LoVo (cell line): ENCODE results near the gene GRM8.
"Not testable (repeated sequence)": the region's sequence is repeated elsewhere in the genome, so short reads cannot be mapped to it uniquely, and the experiment has no call there.

ENCODE experiments used
- DNase-seq: peaks from one replicate; pipeline ENCODE4 v3.0.0-alpha.2; 2016; ENCODE audit warnings: low spot score

Gene GRM8

GRCh38 chr7:126716321-126716720 lies 536.4 kb downstream of the GRM8 start:
- DNase-seq, result no peak

DNA sequence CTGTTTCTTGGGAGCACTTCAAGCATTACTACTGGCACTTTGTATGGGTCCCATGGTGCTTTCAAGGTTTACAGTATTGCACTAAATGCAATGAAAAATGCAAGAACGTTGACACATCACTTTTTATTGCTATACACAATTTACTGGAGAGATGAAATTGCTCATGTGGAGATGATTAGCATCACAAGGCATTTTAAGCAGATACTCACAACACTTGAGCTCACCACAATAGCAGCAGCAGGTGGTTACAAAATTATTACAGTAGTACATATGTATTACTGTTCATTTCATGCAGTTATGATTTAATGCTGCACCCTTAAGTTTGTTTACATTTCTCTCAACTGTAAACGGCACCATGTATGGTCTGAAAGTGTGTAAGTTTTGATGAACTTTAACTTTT lies 537.7 kb downstream of the GRM8 start:
- no peak for DNase-seq

DNA sequence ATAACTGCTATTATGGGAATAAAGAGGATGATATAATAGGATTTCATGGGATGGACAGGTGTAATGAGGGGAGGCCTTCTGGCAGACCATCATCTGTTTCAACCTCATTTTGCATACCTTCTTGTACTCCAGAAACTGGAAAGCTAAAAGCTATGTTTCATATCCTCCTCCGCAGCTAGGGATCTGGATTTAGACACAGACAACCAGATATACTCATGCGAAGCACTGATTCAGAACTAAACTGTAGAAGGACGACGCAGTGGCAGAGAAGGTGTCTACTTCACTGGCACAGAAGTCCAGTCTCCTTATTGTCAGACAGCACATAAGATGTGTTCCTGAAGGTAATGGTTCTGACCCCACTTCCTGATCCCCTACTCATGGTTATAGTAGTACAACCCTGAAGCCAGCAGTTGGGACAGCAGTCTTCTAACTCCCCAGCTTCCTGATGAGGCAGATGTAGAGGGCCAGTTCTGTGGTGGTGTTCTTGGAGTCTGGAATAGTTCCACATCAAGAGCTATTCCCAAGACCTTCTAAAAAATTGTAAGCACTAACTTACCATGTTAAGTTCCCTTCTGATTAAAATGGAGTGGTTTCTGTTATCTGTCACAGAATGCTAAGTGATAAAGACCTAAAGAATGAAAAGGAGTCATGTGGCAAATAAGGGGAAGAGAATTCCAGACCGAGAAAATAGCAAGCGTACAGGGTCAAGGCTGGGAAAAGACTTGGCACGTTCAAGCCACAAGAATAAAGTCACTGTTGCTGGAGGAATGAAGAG lies 550.3 kb downstream of the GRM8 start:
- DNase-seq, result no peak

DNA sequence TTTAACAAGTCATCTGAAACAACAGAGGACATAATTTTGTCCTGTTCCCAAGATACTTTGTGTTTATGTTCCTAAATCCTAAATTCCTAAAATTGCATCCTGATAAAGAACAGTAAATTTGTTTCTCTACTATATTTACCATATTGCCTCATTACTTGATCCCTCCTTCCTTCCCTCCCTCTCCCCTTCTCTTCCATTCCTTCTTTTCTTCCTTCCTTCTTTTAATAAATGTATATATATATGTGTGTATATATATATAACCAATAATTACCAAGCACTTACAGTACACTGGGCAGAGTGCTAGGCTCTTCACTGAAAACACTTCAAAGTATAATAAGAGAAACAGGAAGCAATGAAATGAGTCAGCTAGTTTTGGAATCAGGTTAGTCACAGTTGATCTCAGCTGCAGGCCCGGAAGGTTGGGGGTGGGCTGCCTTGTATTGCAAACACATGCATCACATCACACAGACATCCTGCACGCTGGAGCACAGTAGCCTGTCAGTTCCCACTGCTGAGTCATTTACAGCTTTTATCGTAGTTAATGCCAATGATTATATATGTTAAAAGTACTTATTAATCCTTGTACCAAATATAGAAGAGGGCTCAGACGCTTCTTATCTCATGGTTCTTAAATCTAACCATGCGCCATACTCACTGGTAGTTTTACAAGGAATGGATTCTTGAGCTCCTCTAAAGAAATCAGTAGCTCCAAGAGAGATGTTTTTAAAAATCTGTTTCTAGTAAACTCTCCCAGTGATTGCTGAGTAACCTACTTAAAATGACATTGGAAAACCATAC lies 551.7 kb downstream of the GRM8 start:
- peak; percentile 34 for DNase-seq

GRCh38 chr7:126699707-126700106 lies 553.0 kb downstream of the GRM8 start:
- no peak for DNase-seq

GRCh38 chr7:126698909-126699308 lies 553.8 kb downstream of the GRM8 start:
- DNase-seq, result no peak

DNA sequence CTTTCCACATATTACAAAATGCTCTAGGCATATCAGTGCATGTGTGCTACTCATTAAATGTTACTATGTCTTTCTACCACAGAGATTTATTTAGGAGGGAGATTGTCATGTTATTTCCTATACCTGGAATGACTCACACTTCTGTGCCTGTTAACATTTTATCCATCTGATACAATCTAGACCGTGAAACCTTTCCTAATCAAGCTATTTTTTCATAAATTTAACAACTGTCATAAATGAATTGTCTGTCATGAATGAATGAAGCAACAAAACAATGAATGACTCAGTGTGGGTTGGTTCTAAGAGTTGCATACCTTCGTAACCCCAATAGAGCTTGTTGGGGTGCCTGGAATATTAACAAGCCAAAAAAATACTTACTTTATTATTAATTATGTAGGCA lies 554.3 kb downstream of the GRM8 start:
- DNase-seq, result no peak

DNA sequence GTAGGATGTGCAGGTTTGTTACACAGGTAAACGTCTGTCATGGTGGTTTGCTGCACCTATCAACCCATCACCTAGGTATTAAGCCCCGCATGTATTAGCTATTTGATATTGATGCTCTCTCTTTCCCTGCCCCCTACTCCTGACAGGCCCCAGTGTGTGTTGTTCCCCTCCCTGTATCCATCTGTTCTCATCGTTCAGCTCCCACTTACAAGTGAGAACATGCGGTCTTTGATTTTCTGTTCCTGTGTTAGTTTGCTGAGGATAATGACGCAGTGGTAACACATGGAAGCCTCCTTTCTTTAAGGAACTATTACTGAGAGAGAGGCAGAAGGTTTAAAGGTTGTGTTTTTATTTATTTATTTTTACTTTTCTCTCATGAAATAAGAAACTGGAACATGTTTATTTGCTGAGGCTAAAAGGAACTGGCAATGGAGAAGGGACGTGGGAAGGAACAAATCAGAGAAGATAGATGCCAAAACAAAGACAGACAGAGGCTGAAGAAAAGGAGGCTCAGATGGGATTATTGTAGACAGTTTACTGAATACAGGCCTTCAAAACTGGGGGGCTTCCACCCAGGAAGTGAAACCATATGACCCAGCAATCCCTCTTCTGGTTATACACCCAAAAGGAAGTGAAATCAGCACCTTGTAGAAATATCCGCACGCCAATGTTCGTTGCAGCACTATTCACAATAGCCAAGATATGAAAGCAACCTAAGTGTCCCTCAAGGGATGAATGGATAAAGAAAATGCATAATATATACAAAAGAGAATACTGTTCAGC lies 556.3 kb downstream of the GRM8 start:
- DNase-seq, result no peak

GRCh38 chr7:126690848-126691751 lies 561.6 kb downstream of the GRM8 start:
- DNase-seq, result no peak

DNA sequence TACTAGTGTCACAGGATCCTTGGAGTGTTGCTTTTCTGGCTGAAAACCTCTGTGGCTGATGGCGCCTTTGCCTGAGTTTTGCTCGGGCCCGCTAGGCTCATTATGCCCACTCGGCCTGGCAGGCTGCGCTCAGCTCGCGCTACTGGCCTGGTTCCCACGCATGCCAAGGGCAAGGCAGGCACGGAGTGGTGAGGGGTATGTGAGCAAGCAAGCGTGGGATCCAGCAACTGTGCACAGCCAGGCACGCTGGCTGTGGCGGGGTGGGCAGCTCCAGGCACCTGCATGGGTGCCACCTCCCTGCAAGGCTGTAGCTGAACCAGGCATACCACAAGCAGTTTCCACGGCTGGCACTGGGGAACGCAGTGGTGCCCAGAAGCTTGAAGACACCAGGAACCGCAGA lies 562.6 kb downstream of the GRM8 start:
- DNase-seq, result no peak

DNA sequence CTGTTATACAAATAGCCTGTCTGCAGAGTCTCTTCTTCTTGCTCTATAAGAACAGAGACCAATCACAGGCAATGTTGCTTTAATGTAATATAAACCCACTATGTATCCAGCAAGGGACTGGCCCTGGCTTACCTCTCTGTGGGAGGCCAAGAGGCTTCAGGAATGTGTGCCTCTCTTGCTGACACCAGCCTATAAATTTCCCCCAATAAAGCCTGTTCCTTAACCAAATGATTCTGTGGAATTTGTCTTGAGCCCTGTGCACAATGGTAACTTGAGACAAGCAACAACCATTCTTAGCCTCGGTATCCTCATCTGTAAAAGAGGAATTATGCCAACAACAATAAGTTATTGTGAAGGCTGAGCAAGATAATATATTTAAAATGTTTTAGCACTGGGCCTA lies 563.7 kb downstream of the GRM8 start:
- DNase-seq, result no peak

- no peak for DNase-seq
Observed at GRCh38 chr7:126686474-126686873, 566.3 kb downstream of the GRM8 start.

- no peak for DNase-seq
Observed at GRCh38 chr7:126685596-126685995, 567.1 kb downstream of the GRM8 start.

DNA sequence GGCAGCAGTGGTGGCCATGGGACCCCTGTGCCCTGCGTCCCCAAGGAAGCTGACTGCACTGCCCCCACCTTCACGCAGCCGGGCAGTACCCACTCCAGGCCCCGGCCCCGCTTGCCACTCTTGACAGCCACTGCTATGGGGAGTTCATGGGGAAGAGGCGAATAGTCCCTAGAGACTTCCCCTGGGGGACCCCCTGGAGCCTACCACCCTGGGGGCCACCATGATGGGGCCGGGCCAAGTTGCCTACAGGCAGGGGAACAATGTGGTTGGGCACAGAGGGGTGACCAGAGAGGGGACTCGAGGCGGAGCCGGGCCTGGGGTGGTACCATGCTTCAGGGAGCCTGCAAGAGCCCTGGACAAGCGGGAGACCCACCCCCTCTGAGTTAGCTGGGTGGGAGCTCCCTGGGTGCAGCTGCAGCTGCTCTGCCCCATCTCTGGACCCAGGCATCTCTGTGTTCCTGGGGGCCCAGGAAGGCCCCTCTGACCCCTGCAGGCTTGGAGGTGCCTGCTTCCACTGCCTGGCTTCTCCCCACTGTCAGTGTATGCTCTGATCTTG lies 567.6 kb downstream of the GRM8 start:
- no peak for DNase-seq

GRCh38 chr7:126682176-126682575 lies 570.6 kb downstream of the GRM8 start:
- no peak for DNase-seq

GRCh38 chr7:126668762-126669161 lies 584.0 kb downstream of the GRM8 start:
- not testable (repeated sequence) for DNase-seq

DNA sequence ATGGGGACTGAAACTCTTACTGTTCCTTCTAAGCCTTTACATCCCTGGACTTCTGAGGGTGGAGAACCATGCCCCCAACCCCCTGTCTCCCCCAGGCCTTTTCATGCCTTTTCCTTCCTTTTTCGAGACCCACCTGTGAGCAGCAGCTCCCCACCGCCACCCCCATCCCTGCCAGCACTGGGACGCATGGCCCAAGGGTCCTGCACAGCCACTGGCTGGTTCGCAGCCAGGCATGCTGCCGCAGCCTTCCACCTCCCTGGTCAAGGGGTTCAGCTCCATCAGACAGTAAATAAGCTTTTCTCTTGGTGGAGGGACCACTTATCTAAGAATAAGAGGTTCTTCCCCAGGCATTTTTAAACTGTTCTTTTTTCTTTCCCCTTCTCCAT lies 584.4 kb downstream of the GRM8 start:
- DNase-seq, result no peak

DNA sequence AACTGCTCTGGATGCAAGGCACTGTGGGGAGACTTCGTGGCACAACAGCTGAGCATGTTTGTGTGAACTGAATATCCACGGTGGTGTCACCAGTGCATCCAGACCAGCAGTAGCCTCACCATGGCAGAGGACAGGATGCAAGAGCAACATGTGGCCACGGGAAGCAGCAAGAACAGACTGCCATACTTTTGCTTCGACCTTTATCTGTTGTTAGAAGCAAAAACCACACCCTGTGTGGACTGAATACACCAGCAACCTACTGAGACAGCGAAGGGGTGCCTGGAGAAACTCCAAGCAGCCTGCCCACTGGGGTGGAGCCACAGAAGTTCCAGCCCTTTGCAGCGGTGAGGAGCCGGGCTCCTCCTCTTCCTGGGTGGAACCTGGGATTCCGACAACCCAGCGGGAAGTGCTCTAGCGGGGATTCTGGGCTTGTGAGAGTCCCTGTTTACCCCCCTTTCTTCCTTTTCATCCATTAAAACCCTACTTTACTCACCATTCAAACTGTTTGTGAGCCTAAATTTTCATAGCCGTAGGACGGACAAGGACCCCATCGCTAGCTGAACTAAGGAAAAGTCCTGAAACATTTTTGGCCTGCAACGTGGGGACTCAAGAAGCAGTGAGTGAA lies 584.9 kb downstream of the GRM8 start:
- peak; percentile 48 for DNase-seq

GRCh38 chr7:126662856-126663255 lies 589.9 kb downstream of the GRM8 start:
- DNase-seq, result no peak

- no peak for DNase-seq
Observed at GRCh38 chr7:126659124-126659523, 593.6 kb downstream of the GRM8 start.

- DNase-seq, result no peak
Observed at GRCh38 chr7:126658684-126659083, 594.1 kb downstream of the GRM8 start.
